WI38 (cell line): ENCODE measurements around the gene ATP5F1B.
A peak's percentile ranks its signal among the peaks of the same experiment; 100 is the strongest.

Source experiments
- H3K4me3 ChIP-seq: 2 replicates; pipeline ENCODE4 v1.5.1; 2011; ENCODE audit warnings: low read depth, mild to moderate bottlenecking, control low read depth, low read length
- TF ChIP-seq, protein P1 (sequence below): IDR thresholded peaks from 2 replicates; pipeline ENCODE4 v1.5.1; 2012; ENCODE audit warnings: low read depth, mild to moderate bottlenecking, control low read depth, low read length

Gene ATP5F1B

DNA sequence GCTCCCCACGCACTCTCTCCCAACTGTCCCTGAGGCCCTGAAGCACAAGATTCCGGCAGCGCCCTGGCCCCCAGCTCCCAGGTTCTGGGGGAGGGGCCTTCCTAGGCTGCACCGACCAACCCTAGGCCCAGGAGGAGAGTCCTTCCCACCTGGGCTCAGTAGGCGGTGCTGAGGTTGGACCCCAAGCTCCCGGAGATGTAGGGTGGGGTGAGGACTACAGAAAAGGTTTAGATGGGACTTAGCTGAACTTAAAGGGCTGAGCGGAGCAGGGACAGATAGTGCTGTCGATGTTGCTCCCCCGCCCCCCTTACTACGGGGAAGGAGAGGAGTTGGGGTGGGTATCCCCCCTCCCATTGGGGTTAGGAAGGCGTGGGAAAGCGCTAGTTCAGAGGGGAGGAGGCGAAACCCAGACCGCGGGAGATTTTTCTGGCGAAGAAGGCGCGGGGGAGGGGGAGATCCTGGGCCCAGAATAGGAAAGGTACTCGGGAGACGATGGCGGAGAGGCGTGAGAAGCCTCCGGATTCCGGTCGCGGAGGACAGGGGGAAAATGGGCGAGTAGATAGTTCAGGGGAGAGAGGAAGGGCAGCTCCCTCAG lies 11.4 kb downstream of the ATP5F1B start:
- peak overlapping the region; percentile 84 for H3K4me3 ChIP-seq
- TF ChIP-seq, protein P1, sequence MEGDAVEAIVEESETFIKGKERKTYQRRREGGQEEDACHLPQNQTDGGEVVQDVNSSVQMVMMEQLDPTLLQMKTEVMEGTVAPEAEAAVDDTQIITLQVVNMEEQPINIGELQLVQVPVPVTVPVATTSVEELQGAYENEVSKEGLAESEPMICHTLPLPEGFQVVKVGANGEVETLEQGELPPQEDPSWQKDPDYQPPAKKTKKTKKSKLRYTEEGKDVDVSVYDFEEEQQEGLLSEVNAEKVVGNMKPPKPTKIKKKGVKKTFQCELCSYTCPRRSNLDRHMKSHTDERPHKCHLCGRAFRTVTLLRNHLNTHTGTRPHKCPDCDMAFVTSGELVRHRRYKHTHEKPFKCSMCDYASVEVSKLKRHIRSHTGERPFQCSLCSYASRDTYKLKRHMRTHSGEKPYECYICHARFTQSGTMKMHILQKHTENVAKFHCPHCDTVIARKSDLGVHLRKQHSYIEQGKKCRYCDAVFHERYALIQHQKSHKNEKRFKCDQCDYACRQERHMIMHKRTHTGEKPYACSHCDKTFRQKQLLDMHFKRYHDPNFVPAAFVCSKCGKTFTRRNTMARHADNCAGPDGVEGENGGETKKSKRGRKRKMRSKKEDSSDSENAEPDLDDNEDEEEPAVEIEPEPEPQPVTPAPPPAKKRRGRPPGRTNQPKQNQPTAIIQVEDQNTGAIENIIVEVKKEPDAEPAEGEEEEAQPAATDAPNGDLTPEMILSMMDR = no peak

DNA sequence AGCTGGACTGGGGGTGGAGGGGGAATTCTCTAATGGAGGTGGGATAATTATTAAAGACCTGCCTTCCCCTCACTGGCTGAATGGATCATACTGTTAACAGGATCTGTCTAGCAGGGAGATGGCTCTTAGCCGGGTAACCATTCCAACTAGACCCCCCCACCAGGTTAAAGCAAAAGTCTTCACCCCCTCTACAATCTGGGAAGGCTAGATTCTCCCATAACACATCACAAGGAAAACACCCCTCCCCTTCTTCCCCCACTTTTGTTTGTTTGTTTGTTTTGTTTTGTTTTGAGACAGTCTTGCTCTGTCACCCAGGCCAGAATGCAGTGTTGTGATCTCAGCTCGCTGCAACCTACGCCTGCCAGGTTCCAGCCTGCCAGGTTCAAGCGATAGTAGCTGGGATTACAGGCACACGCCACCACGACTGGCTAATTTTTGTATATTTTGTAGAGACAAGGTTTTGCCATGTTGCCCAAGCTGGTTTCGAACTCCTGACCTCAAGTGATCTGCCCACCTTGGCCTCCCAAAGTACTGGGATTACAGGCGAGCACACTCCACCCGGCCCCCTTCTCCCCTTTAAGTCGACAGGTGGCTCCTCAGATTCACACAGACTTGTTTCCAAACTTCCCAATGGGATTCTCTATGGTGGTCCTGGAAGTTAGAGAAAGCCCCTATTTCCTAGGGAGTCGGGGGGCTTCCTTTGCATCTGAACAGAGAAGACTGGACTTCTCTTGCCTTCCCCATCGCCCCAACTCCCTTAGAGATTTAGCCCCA lies 12.1 kb downstream of the ATP5F1B start:
- peak overlapping the region; percentile 84 for H3K4me3 ChIP-seq

DNA sequence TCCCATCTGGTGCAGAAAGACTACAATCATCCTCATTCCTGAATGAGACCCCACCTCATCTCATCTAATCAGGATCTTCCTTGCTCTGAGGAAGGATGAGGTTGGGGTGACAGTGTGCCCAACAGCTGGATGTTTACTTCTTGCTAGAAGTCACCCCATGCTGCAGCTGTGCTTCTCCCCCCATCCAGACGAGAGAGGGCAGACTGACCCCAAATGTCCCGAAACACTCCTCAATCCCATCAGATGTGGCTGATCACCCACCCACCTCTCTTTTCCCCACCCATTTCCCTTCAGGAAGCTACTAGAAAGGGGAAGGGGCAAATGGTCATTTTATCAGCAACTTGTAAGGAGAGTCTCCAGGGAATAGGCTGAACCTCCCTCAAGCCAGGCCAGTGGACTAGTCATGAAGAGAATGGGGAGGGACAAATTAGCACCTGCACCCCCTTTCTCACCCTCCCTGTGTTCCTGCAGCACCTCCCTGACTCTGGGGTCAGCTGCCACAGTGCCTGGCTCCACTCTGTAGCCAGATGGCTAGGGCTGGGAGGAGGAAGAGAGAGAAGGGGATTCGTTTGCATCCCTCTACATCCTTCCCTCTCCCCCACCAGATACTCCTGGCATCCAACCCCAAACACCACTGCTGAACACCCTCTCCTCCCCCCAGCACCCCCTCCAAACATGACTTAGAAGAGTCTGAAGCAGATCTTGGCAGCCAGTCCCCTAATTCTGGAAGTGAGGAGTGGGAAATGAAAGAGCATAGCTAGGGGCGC lies 12.9 kb downstream of the ATP5F1B start:
- H3K4me3 ChIP-seq = peak overlapping the region; percentile 84
- TF ChIP-seq, protein P1 = no peak

More for the DNA sequence above, 12.1 kb downstream of the ATP5F1B start:
- TF ChIP-seq, protein P1 = no peak

DNA sequence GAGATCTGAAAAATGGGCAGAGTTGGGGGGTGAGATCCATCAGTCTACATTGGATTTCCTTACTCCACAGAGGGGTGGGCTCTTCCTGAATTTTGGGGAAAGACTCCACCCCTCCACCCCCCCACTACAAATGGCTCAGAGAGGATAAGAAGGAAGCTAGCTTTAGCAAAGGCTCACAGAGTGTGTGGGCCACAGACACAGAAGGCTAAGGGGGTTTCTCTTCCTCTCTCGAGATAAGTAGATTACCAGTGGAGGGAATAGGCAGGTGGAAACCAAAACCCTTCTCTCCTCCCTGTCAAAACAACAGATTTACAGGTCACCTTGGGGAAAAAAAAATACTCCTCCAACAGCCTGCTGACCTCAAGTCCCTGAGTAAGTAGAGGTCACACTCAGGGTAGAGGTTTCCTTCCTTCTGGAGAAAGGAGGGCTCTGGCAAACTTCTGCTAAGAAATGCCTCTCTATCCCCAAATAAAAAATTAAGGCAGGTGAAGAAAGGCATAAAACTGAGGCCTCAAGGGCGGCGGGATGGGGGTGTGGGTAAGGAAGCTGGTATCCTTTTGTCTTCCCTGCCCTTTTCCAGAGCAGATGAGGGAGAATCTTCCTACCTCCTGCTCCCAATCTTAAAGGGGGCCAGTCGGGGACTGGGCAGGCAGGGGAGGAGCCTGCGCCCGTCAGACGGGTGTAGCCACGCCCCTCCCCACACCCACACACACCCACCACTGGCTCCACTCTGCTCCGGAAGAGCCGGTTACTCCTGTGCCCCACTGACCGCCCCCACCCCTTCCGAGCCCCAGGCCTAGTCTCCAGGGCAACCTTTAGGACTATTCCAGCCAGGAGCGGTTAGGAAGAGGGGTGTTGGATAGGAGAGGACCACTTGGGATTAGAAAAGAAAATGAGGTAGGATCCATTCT lies 13.7 kb downstream of the ATP5F1B start:
- TF ChIP-seq, protein P1 = no peak
- peak overlapping the region; percentile 7; the same call in 1 of the 2 replicates for H3K4me3 ChIP-seq

DNA sequence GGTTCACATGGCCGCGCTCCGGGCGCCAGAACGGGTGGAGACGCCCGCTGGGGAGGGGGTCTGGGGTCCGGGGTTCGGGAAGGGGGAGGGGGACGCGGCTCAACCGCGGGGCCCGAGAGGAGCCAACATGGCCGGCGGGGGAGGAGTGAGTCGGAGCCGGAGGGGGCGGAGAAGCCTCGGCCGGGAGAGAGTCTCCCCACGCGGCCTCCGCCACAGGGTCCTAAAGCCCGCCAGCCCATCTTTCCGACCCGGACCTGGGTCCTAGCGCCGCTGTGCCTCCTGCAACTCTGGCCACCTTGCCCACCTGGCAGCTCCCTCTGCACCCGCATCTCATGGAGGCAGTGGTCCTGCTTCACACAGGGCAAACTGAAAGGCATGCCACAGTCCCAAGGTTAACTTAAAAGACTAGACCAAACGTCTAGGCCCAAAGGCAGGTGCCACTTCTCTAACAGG lies 15.6 kb downstream of the ATP5F1B start, which contains the start of gene BAZ2A:
BAZ2A (minus strand) TSS at position 147 of the 453 bp plus-strand sequence. CDS start 12,796 bp downstream, outside the sequence.
- peak within 1 kb of the TSS; percentile 98 for H3K4me3 ChIP-seq
- TF ChIP-seq, protein P1 = no peak

DNA sequence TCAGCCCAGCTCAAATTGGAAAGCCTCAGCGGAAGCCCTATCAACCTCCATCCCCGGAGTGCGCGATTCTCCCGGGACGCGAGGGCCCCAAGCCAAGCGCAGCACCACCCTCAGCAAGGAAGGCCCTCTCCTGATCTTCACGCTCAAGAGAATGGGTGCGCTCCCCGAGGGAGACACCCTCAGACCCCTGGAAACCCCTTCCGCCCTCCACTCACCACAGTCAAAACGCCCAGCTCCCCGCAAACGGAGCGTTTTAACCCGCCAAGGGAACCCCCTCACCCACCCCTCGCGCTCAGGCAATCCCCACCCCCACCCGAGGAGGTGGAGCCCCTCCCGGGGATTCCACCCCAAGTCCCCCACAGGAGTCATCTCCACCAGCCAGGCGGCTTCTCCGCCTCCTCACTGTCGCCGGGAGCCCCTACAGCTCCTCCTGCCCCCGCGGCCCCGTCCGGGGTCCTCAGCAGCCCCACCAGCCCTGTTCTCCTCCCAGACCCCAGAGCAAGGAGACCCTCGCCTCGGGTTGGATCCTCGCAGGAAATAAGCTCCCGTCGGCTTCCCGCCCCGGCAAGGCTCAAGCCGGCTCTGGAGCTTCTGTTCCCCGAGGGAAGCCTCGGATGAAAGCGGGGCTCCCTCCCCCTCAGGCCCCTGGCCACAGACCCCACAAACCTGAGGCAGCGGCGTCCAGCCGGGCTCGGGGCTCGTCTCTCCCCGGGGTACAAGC lies 16.2 kb downstream of the ATP5F1B start:
- H3K4me3 ChIP-seq = peak overlapping the region; percentile 98
- TF ChIP-seq, protein P1 = no peak
